GM12874 (cell line): ENCODE data around the gene PXN.

Experiments
- TF ChIP-seq, protein P1 (sequence below): IDR thresholded peaks from 2 replicates; pipeline ENCODE4 v1.5.1; 2011; ENCODE audit warnings: low read depth, mild to moderate bottlenecking, control low read depth, low read length, moderate library complexity; ENCODE audit not compliant: insufficient read depth

Gene PXN

DNA sequence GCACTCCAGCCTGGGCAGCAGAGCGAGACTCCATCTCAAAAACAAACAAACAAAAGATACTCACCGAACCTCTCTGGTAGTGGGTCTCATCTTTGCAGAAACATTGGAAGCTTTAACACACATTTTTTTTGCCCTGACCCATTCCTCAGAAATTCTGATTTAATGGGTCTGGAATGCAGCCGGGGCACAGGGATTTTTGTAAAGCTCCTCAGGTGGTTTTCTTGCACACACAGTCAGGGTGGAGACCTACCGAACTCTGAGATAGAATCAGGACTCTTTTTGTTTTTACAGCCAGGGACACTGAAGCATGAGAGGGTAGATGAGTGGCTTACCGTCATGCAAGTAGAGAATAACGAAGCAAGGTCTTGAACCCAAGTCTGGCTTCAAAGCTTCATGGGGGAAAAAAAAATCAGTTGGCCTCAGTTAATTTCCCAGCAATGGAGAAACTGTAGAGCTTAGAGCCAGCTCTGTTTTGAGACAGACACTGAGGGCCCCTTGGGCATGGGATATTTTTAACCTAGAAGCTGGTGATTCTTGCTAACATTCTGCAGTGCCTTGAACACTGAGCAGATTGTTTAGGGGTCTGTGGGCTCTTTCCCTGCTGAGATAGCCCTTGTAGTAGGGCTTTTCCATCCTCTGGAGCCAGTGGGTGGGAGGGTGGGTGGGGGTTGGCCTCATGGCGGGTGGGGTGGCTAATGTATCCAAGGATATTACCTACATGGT lies 21.4 kb upstream of the PXN start:
- TF ChIP-seq, protein P1, sequence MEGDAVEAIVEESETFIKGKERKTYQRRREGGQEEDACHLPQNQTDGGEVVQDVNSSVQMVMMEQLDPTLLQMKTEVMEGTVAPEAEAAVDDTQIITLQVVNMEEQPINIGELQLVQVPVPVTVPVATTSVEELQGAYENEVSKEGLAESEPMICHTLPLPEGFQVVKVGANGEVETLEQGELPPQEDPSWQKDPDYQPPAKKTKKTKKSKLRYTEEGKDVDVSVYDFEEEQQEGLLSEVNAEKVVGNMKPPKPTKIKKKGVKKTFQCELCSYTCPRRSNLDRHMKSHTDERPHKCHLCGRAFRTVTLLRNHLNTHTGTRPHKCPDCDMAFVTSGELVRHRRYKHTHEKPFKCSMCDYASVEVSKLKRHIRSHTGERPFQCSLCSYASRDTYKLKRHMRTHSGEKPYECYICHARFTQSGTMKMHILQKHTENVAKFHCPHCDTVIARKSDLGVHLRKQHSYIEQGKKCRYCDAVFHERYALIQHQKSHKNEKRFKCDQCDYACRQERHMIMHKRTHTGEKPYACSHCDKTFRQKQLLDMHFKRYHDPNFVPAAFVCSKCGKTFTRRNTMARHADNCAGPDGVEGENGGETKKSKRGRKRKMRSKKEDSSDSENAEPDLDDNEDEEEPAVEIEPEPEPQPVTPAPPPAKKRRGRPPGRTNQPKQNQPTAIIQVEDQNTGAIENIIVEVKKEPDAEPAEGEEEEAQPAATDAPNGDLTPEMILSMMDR, result no peak

GRCh38 chr12:120284381-120284780 lies 18.9 kb upstream of the PXN start:
- TF ChIP-seq, protein P1, result no peak

GRCh38 chr12:120283318-120283717 lies 17.8 kb upstream of the PXN start:
- TF ChIP-seq, protein P1, result no peak

- TF ChIP-seq, protein P1, result no peak
Observed at GRCh38 chr12:120278137-120279069, 12.9 kb upstream of the PXN start.

DNA sequence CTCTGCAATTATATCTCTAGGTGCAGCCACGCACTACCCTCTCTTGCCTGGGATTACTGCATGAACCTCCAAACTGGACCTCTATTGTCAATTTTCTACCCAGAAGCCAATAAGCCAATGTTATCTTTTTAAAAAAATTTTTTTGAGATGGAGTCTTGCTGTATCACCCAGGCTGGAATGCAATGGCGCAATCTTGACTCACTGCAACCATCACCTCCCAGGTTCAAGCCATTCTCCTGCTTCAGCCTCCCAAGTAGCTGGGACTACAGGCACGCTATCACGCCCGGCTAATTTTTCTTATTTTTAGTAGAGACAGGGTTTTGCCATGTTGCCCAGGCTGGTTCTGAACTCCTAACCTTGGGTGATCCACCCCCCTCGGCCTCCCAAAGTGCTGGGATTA lies 11.2 kb upstream of the PXN start:
- TF ChIP-seq, protein P1, result no peak

GRCh38 chr12:120267736-120268135 lies 2.2 kb upstream of the PXN start:
- TF ChIP-seq, protein P1, result no peak

- TF ChIP-seq, protein P1, result no peak
Observed at GRCh38 chr12:120266180-120266870, 795 bp upstream of the PXN start.
